GM10266 (cell line): ENCODE measurements around the gene GLE1.

ENCODE experiments used
- DNase-seq: peaks from one replicate; pipeline ENCODE4 v3.0.0; 2012; ENCODE audit errors: extremely low spot score
- CTCF ChIP-seq: IDR thresholded peaks from 2 replicates; pipeline ENCODE4 v1.5.1; 2012; ENCODE audit warnings: mild to moderate bottlenecking, low read depth; ENCODE audit not compliant: control insufficient read depth, insufficient read depth; ENCODE audit errors: missing control alignments

GLE1 gene

GRCh38 chr9:128558431-128559310 lies 54.2 kb downstream of the GLE1 start:
- DNase-seq = peak; percentile 81
- no peak for TF ChIP-seq CTCF

GRCh38 chr9:128565578-128565977 lies 61.1 kb downstream of the GLE1 start:
- DNase-seq = no peak
- no peak for TF ChIP-seq CTCF

- no peak for DNase-seq
- TF ChIP-seq CTCF = no peak
Measured at GRCh38 chr9:128568470-128569078, 64.1 kb downstream of the GLE1 start.

GRCh38 chr9:128575469-128575868 lies 71.0 kb downstream of the GLE1 start:
- no peak for TF ChIP-seq CTCF
- no peak for DNase-seq

GRCh38 chr9:128575916-128576315 lies 71.4 kb downstream of the GLE1 start:
- no peak for DNase-seq
- TF ChIP-seq CTCF = no peak

GRCh38 chr9:128577206-128577605 lies 72.7 kb downstream of the GLE1 start:
- DNase-seq = no peak
- no peak for TF ChIP-seq CTCF

- TF ChIP-seq CTCF = no peak
- DNase-seq = no peak
Measured at GRCh38 chr9:128579194-128579593, 74.7 kb downstream of the GLE1 start.
